ENCODE measurements around the gene GSAP.
"Not testable (repeated sequence)": the region's sequence is repeated elsewhere in the genome, so short reads cannot be mapped to it uniquely, and the experiment has no call there.

Gene GSAP

GRCh38 chr7:77276120-77276519, 140.0 kb downstream of the GSAP start:
- H3K4me3 ChIP-seq (ENCODE audit: low read depth, low read length) = no peak overlapping the region
- H3K27ac ChIP-seq = no peak overlapping the region
- TF ChIP-seq, protein P1, sequence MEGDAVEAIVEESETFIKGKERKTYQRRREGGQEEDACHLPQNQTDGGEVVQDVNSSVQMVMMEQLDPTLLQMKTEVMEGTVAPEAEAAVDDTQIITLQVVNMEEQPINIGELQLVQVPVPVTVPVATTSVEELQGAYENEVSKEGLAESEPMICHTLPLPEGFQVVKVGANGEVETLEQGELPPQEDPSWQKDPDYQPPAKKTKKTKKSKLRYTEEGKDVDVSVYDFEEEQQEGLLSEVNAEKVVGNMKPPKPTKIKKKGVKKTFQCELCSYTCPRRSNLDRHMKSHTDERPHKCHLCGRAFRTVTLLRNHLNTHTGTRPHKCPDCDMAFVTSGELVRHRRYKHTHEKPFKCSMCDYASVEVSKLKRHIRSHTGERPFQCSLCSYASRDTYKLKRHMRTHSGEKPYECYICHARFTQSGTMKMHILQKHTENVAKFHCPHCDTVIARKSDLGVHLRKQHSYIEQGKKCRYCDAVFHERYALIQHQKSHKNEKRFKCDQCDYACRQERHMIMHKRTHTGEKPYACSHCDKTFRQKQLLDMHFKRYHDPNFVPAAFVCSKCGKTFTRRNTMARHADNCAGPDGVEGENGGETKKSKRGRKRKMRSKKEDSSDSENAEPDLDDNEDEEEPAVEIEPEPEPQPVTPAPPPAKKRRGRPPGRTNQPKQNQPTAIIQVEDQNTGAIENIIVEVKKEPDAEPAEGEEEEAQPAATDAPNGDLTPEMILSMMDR (IDR thresholded peaks at IDR 0.05) = no peak

DNA sequence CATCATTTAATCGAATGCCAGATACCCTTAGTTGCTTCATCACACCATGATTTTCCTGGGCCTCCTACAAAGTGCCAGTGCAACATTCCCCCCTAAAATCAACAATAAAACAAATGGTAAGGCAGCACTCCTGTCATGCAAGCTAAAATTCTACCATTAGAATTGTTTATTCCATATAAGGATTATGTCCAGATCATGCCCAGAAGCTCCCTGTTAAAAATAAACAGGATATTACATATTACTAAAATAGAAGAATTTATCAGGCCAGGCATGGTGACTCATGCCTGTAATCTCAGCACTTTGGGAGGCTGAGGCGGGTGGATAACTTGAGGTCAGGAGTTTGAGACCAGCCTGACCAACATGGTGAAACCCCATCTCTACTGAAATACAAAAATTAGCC, 140.5 kb downstream of the GSAP start:
- not testable (repeated sequence) for H3K4me2 ChIP-seq (ENCODE audit: low read length); H3K36me3 ChIP-seq (ENCODE audit: control insufficient read depth, insufficient read depth, low read length); H3K4me3 ChIP-seq (ENCODE audit: low read depth, low read length); H3K27me3 ChIP-seq (ENCODE audit: control insufficient read depth, insufficient read depth, low read length); H3K9me3 ChIP-seq (ENCODE audit: control insufficient read depth, low read length); H2AFZ ChIP-seq; H3K9ac ChIP-seq; H3K27ac ChIP-seq; H3K4me1 ChIP-seq; H3K79me2 ChIP-seq

More at GRCh38 chr7:77276120-77276519, 140.0 kb downstream of the GSAP start:
- Histone ChIP-seq H3K9ac (no peak overlapping the region), H3K27me3 (ENCODE audit: control insufficient read depth, insufficient read depth, low read length) (no peaks in the 10 kb centered on the region), H2AFZ (no peak overlapping the region), H3K4me2 (ENCODE audit: low read length) (no peak overlapping the region), H3K4me1 (peaks cover under 1% of the 10 kb centered on the region), H3K79me2 (no peaks in the 10 kb centered on the region), H3K9me3 (ENCODE audit: control insufficient read depth, low read length) (no peaks in the 10 kb centered on the region), H3K36me3 (ENCODE audit: control insufficient read depth, insufficient read depth, low read length) (no peaks in the 10 kb centered on the region)

GRCh38 chr7:77271766-77272165, 144.4 kb downstream of the GSAP start:
- Histone ChIP-seq H3K4me2 (ENCODE audit: low read length) (no peak overlapping the region), H3K27ac (no peak overlapping the region), H3K27me3 (ENCODE audit: control insufficient read depth, insufficient read depth, low read length) (no peaks in the 10 kb centered on the region), H3K4me3 (ENCODE audit: low read depth, low read length) (no peak overlapping the region), H3K79me2 (no peaks in the 10 kb centered on the region), H3K9me3 (ENCODE audit: control insufficient read depth, low read length) (no peaks in the 10 kb centered on the region), H3K36me3 (ENCODE audit: control insufficient read depth, insufficient read depth, low read length) (no peaks in the 10 kb centered on the region), H3K9ac (no peak overlapping the region), H3K4me1 (no peaks in the 10 kb centered on the region), H2AFZ (no peak overlapping the region)
- TF ChIP-seq, protein P1 (IDR thresholded peaks at IDR 0.05) = no peak

DNA sequence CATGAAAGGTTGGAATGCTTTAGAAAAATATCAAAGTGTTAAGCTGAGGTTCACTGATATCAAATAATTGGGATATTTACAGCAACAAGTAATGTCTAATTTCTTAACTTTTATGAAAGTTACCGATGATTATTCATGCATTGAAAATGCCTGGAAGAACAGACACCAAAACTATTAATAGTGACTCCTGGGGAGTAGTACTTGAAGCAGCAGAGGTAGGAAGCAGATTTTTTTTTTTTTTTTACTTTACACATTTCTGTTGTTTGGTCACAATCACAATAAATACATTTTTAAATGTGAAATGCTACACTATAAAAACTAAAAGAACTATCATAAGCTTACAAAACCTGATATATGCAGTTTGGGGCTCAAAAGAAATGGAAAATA, 146.1 kb downstream of the GSAP start:
- Histone ChIP-seq H3K27ac (no peak overlapping the region), H3K4me3 (ENCODE audit: low read depth, low read length) (no peak overlapping the region), H3K9me3 (ENCODE audit: control insufficient read depth, low read length) (no peaks in the 10 kb centered on the region), H2AFZ (no peak overlapping the region), H3K4me2 (ENCODE audit: low read length) (no peak overlapping the region), H3K9ac (no peak overlapping the region), H3K27me3 (ENCODE audit: control insufficient read depth, insufficient read depth, low read length) (no peaks in the 10 kb centered on the region), H3K36me3 (ENCODE audit: control insufficient read depth, insufficient read depth, low read length) (no peaks in the 10 kb centered on the region), H3K4me1 (no peaks in the 10 kb centered on the region), H3K79me2 (no peaks in the 10 kb centered on the region)
- TF ChIP-seq, protein P1 (IDR thresholded peaks at IDR 0.05) = no peak

DNA sequence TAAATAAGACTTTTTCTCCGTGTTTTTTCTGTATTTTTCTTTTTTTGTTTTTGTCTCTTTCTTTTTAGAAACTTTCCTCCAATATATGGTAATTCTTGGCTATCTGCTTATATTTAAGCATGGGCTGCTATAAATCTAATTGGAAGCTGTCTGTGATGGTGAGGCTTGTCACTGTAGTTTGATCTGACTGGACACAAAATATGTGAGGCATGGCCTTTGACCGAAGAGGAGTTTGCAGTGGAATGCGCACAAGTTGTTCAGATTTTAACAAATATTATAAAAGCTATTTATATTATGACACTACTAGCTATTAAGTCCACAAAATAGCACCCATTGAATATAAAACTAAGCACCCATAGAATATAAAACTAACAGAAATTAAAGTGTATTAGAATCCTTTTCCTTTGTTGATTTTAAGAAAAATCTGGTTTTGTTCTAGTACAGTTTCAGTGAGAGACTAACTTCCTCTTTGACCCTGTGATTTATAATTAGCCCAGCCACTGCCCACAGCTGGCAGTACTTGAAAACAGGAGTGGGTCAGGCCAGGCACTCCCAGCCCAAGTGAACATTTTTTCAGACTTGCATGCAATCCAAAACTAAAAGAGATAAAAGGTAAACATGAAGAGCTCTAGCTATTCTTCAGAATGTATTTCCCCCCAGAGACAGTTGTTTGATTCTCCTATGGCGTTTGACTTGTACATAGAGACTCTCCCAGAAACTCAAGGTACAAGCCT, 146.6 kb downstream of the GSAP start:
- no peaks in the 10 kb centered on the region for H3K79me2 ChIP-seq
- no peak overlapping the region for H2AFZ ChIP-seq
- TF ChIP-seq, protein P1 (IDR thresholded peaks at IDR 0.05) = no peak
- no peaks in the 10 kb centered on the region for H3K36me3 ChIP-seq (ENCODE audit: control insufficient read depth, insufficient read depth, low read length)
- no peak overlapping the region for H3K9ac ChIP-seq
- H3K4me2 ChIP-seq (ENCODE audit: low read length) = no peak overlapping the region
- H3K27me3 ChIP-seq (ENCODE audit: control insufficient read depth, insufficient read depth, low read length) = no peaks in the 10 kb centered on the region
- no peak overlapping the region for H3K27ac ChIP-seq
- H3K9me3 ChIP-seq (ENCODE audit: control insufficient read depth, low read length) = no peaks in the 10 kb centered on the region
- no peaks in the 10 kb centered on the region for H3K4me1 ChIP-seq
- no peak overlapping the region for H3K4me3 ChIP-seq (ENCODE audit: low read depth, low read length)

Data from parathyroid adenoma (tissue), 2 donors.